ENCODE results near the gene ATP5PO.

Gene ATP5PO

DNA sequence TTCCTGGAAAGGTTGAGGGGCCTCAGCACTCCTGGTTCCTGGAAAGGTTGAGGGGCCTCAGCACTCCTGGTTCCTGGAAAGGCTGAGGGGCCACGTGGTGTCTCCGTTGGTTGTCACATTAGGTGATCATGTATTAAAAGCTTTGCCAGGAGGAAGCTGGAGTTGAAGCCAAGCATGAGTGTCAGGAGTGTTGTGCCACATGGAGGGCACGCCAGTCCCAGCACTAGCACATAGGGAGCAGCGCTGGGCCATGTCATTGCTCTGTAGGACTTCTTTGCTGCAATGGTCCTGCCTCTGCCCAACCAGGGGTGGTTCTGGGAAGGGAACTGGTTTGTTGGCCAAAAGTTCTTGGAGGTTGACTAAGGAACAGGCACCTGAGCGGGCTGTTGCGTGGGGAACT, 13.3 kb downstream of the ATP5PO start:
- TF ChIP-seq ESRRG (CRISPR knock-in tag; IDR thresholded peaks at IDR 0.05), result no peak
- TF ChIP-seq ARNTL (CRISPR knock-in tag; IDR thresholded peaks at IDR 0.05; ENCODE audit: borderline replicate concordance, low read depth), result no peak
- no peak for TF ChIP-seq ISL1 (CRISPR knock-in tag; IDR thresholded peaks at IDR 0.05)
- TF ChIP-seq, protein P1, sequence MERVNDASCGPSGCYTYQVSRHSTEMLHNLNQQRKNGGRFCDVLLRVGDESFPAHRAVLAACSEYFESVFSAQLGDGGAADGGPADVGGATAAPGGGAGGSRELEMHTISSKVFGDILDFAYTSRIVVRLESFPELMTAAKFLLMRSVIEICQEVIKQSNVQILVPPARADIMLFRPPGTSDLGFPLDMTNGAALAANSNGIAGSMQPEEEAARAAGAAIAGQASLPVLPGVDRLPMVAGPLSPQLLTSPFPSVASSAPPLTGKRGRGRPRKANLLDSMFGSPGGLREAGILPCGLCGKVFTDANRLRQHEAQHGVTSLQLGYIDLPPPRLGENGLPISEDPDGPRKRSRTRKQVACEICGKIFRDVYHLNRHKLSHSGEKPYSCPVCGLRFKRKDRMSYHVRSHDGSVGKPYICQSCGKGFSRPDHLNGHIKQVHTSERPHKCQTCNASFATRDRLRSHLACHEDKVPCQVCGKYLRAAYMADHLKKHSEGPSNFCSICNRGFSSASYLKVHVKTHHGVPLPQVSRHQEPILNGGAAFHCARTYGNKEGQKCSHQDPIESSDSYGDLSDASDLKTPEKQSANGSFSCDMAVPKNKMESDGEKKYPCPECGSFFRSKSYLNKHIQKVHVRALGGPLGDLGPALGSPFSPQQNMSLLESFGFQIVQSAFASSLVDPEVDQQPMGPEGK (CRISPR knock-in tag; IDR thresholded peaks at IDR 0.05; ENCODE audit: borderline replicate concordance), result no peak
- TF ChIP-seq ZNF8 (CRISPR knock-in tag; IDR thresholded peaks at IDR 0.05), result no peak
- no peak for TF ChIP-seq SNAI2 (CRISPR knock-in tag; IDR thresholded peaks at IDR 0.05)
- TF ChIP-seq OSR1 (CRISPR knock-in tag; IDR thresholded peaks at IDR 0.05), result no peak
- TF ChIP-seq BACH2 (CRISPR knock-in tag; IDR thresholded peaks at IDR 0.05; ENCODE audit: borderline replicate concordance), result no peak
- TF ChIP-seq ZFP30 (CRISPR knock-in tag; IDR thresholded peaks at IDR 0.05), result no peak
- TF ChIP-seq, protein P2, sequence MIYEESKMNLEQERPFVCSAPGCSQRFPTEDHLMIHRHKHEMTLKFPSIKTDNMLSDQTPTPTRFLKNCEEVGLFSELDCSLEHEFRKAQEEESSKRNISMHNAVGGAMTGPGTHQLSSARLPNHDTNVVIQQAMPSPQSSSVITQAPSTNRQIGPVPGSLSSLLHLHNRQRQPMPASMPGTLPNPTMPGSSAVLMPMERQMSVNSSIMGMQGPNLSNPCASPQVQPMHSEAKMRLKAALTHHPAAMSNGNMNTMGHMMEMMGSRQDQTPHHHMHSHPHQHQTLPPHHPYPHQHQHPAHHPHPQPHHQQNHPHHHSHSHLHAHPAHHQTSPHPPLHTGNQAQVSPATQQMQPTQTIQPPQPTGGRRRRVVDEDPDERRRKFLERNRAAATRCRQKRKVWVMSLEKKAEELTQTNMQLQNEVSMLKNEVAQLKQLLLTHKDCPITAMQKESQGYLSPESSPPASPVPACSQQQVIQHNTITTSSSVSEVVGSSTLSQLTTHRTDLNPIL (CRISPR knock-in tag; IDR thresholded peaks at IDR 0.05; ENCODE audit: low read depth), result no peak
- TF ChIP-seq TCF4 (CRISPR knock-in tag; IDR thresholded peaks at IDR 0.05; ENCODE audit: borderline replicate concordance), result no peak
- no peak for TF ChIP-seq RARB (CRISPR knock-in tag; IDR thresholded peaks at IDR 0.05)
- no peak for ATAC-seq

DNA sequence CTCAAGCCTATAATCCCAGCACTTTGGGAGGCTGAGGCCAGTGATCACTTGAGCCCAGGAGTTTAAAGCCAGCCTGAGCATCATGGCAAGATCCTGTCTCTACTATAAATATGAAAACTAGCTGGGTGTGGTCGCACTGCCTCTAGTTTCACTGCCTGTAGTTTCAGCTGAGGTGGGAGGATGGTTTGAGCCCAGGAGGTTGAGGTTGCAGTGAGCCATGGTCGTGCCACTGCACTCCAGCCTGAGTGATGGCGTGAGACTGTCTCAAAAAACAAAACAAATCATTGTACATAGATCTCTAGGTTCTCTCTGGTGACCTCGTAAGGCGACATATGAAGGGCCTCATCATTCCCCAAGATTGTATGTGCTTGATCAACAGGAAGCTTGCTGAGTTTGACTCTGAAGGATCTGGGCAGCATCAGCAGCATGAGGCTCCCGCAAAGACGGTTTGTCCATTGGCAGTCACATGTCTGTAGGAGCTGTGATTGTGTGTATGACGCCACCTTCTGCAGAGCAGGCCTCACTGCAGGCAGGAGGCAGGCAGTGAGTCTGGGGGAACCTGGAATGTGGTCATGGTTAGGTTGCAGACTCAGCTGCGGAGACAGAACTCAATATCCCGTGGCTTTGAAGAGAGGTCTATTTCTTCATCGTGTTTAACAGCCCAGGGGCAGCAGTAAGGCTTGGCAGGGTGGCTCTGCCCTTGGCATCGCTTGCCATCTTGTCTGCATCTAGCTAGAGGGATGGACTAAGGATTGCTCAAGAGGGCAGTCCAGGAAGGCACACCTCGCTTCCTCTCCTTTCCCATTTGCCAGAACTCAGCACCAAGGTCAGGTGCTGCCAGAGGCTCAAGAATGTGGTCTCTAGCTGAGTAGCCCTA, 14.0 kb downstream of the ATP5PO start:
- TF ChIP-seq PPARA (CRISPR knock-in tag; IDR thresholded peaks at IDR 0.05; ENCODE audit: borderline replicate concordance) (no peak), BACH2 (CRISPR knock-in tag; IDR thresholded peaks at IDR 0.05; ENCODE audit: borderline replicate concordance) (no peak), OSR1 (CRISPR knock-in tag; IDR thresholded peaks at IDR 0.05) (no peak), TOX (CRISPR knock-in tag; IDR thresholded peaks at IDR 0.05; ENCODE audit: borderline replicate concordance) (no peak), TCF4 (CRISPR knock-in tag; IDR thresholded peaks at IDR 0.05; ENCODE audit: borderline replicate concordance) (no peak), ESRRG (CRISPR knock-in tag; IDR thresholded peaks at IDR 0.05) (no peak), CSDC2 (CRISPR knock-in tag; IDR thresholded peaks at IDR 0.05) (no peak), ZNF565 (CRISPR knock-in tag; conservative IDR thresholded peaks at IDR 0.05; ENCODE audit: low read depth) (no peak), ZFP3 (CRISPR knock-in tag; IDR thresholded peaks at IDR 0.05) (no peak)
- TF ChIP-seq, protein P3, sequence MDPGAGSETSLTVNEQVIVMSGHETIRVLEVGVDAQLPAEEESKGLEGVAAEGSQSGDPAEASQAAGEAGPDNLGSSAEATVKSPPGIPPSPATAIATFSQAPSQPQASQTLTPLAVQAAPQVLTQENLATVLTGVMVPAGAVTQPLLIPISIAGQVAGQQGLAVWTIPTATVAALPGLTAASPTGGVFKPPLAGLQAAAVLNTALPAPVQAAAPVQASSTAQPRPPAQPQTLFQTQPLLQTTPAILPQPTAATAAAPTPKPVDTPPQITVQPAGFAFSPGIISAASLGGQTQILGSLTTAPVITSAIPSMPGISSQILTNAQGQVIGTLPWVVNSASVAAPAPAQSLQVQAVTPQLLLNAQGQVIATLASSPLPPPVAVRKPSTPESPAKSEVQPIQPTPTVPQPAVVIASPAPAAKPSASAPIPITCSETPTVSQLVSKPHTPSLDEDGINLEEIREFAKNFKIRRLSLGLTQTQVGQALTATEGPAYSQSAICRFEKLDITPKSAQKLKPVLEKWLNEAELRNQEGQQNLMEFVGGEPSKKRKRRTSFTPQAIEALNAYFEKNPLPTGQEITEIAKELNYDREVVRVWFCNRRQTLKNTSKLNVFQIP (CRISPR knock-in tag; IDR thresholded peaks at IDR 0.05; ENCODE audit: borderline replicate concordance, low read depth), result no peak
- ATAC-seq, result peak; percentile 85

DNA sequence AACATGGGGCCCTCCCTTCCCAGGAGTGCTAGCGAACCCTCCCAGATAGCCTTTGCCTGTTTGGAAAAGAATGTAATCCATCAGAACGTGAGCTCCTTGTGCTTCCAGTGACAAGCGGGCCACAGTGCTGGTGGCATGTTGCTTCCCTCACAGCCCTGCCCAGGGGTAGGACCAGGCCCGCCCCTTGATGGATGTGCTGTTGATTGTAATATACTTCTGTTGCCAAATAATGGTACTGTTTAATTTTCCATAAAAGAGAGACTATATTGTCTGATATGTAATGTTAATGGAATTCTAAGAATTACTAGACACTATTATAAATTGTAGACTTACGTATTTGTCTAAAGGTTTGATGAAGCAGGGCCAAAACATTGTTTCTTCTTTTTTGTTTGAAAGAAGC, 16.4 kb downstream of the ATP5PO start:
- no peak for TF ChIP-seq PPARA (CRISPR knock-in tag; IDR thresholded peaks at IDR 0.05; ENCODE audit: borderline replicate concordance)
- TF ChIP-seq SNAI2 (CRISPR knock-in tag; IDR thresholded peaks at IDR 0.05), result no peak
- TF ChIP-seq RARB (CRISPR knock-in tag; IDR thresholded peaks at IDR 0.05), result no peak
- no peak for TF ChIP-seq ZNF8 (CRISPR knock-in tag; IDR thresholded peaks at IDR 0.05)
- TF ChIP-seq ZFP3 (CRISPR knock-in tag; IDR thresholded peaks at IDR 0.05), result no peak
- no peak for TF ChIP-seq CSDC2 (CRISPR knock-in tag; IDR thresholded peaks at IDR 0.05)
- TF ChIP-seq, protein P4, sequence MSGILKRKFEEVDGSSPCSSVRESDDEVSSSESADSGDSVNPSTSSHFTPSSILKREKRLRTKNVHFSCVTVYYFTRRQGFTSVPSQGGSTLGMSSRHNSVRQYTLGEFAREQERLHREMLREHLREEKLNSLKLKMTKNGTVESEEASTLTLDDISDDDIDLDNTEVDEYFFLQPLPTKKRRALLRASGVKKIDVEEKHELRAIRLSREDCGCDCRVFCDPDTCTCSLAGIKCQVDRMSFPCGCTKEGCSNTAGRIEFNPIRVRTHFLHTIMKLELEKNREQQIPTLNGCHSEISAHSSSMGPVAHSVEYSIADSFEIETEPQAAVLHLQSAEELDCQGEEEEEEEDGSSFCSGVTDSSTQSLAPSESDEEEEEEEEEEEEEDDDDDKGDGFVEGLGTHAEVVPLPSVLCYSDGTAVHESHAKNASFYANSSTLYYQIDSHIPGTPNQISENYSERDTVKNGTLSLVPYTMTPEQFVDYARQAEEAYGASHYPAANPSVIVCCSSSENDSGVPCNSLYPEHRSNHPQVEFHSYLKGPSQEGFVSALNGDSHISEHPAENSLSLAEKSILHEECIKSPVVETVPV (CRISPR knock-in tag; IDR thresholded peaks at IDR 0.05), result no peak
- no peak for TF ChIP-seq BACH2 (CRISPR knock-in tag; IDR thresholded peaks at IDR 0.05; ENCODE audit: borderline replicate concordance)
- ATAC-seq, result peak; percentile 17; the same call in 2 of the 3 replicates

DNA sequence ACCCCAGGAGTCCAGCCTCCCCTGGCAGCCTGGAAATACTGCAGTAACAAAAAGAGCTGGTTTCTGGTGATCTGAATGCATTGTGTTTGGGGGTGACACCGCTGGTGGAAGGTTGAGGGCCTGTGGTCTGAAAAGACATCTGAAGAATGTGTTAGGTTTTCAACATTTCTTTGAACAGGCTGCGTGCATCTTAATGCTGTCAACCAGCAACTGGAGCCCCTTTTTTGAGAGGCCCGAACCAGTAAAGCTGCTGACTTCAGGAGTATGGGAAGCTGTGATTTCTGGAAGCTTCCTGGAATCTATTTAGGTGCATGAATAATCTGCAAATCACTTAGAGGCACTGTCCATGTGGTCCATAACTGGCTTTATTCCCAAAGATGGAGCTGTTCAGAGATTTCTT, 17.0 kb downstream of the ATP5PO start:
- no peak for ATAC-seq
- TF ChIP-seq, protein P4 (CRISPR knock-in tag; IDR thresholded peaks at IDR 0.05), result no peak
- no peak for TF ChIP-seq ESRRG (CRISPR knock-in tag; IDR thresholded peaks at IDR 0.05)
- no peak for TF ChIP-seq BACH2 (CRISPR knock-in tag; IDR thresholded peaks at IDR 0.05; ENCODE audit: borderline replicate concordance)
- TF ChIP-seq SNAI2 (CRISPR knock-in tag; IDR thresholded peaks at IDR 0.05), result no peak
- no peak for TF ChIP-seq CSDC2 (CRISPR knock-in tag; IDR thresholded peaks at IDR 0.05)
- no peak for TF ChIP-seq ZC3H10 (CRISPR knock-in tag; IDR thresholded peaks at IDR 0.05)
- TF ChIP-seq ARNTL (CRISPR knock-in tag; IDR thresholded peaks at IDR 0.05; ENCODE audit: borderline replicate concordance, low read depth), result no peak
- TF ChIP-seq OSR1 (CRISPR knock-in tag; IDR thresholded peaks at IDR 0.05), result no peak
- no peak for TF ChIP-seq ZFP3 (CRISPR knock-in tag; IDR thresholded peaks at IDR 0.05)
- TF ChIP-seq ZNF8 (CRISPR knock-in tag; IDR thresholded peaks at IDR 0.05), result no peak
- no peak for TF ChIP-seq ZNF70 (CRISPR knock-in tag; IDR thresholded peaks at IDR 0.05)
- no peak for TF ChIP-seq PPARA (CRISPR knock-in tag; IDR thresholded peaks at IDR 0.05; ENCODE audit: borderline replicate concordance)
- TF ChIP-seq, protein P1 (CRISPR knock-in tag; IDR thresholded peaks at IDR 0.05; ENCODE audit: borderline replicate concordance), result no peak
- TF ChIP-seq ZFP30 (CRISPR knock-in tag; IDR thresholded peaks at IDR 0.05), result no peak
- TF ChIP-seq TCF4 (CRISPR knock-in tag; IDR thresholded peaks at IDR 0.05; ENCODE audit: borderline replicate concordance), result no peak
- TF ChIP-seq ZNF565 (CRISPR knock-in tag; conservative IDR thresholded peaks at IDR 0.05; ENCODE audit: low read depth), result no peak
- TF ChIP-seq GLIS3 (CRISPR knock-in tag; IDR thresholded peaks at IDR 0.05), result no peak

Measured in SK-N-SH treated with all-trans-retinoic acid at 6 μM for 48 hours (cell line).